Hepatocyte (in vitro differentiated cells): Measurements from ENCODE around the gene WBP4. TPM values are rescaled to one million over a fixed set of nuclear protein-coding genes. Genes with fewer than 3 reads are reported as not detected.
"Not testable (repeated sequence)": the region's sequence is repeated elsewhere in the genome, so short reads cannot be mapped to it uniquely, and the experiment has no call there.

Source experiments
- DNase-seq: peaks from one replicate; pipeline ENCODE4 v3.0.0-alpha.2; 2016; ENCODE audit warnings: low spot score
- H2AFZ ChIP-seq: fragments of 200-600 bp; sonication (generic); 2 replicates; pipeline ENCODE4 v1.6.0; 2016; ENCODE audit warnings: antibody characterized with exemption, mild to moderate bottlenecking
- H3K27ac ChIP-seq: fragments of 200-600 bp; sonication (generic); 2 replicates; pipeline ENCODE4 v1.5.1; 2016; ENCODE audit warnings: mild to moderate bottlenecking
- H3K27me3 ChIP-seq: fragments of 200-600 bp; sonication (generic); 2 replicates; pipeline ENCODE4 v1.6.1; 2016
- H3K36me3 ChIP-seq: fragments of 200-600 bp; sonication (generic); replicated peaks from 2 replicates; pipeline ENCODE4 v1.5.1; 2016; ENCODE audit warnings: low read depth; ENCODE audit not compliant: insufficient read depth
- H3K4me1 ChIP-seq: fragments of 200-600 bp; sonication (generic); 2 replicates; pipeline ENCODE4 v1.5.1; 2016; ENCODE audit warnings: mild to moderate bottlenecking, moderate library complexity; ENCODE audit not compliant: insufficient read depth
- H3K4me2 ChIP-seq: fragments of 200-600 bp; sonication (generic); 2 replicates; pipeline ENCODE4 v1.6.0; 2016
- H3K4me3 ChIP-seq: fragments of 200-600 bp; sonication (generic); 2 replicates; pipeline ENCODE4 v1.5.1; 2016; ENCODE audit warnings: mild to moderate bottlenecking
- H3K79me2 ChIP-seq: fragments of 200-600 bp; sonication (generic); 2 replicates; pipeline ENCODE4 v1.6.0; 2017; ENCODE audit warnings: mild to moderate bottlenecking
- H3K9me2 ChIP-seq: fragments of 200-600 bp; sonication (generic); replicated peaks from 2 replicates; pipeline ENCODE4 v1.6.0; 2017; ENCODE audit warnings: mild to moderate bottlenecking; ENCODE audit not compliant: insufficient read depth
- H3K9me3 ChIP-seq: fragments of 200-600 bp; sonication (generic); 2 replicates; pipeline ENCODE4 v1.5.1; 2016; ENCODE audit warnings: low read depth, mild to moderate bottlenecking
- H4K20me1 ChIP-seq: fragments of 200-600 bp; sonication (generic); 2 replicates; pipeline ENCODE4 v1.6.0; 2016; ENCODE audit warnings: mild to moderate bottlenecking; ENCODE audit not compliant: insufficient read depth, poor library complexity, severe bottlenecking
- EZH2 ChIP-seq: fragments of 200-600 bp; sonication (generic); IDR thresholded peaks from 2 replicates; pipeline ENCODE4 v1.6.1; 2016; ENCODE audit warnings: antibody characterized with exemption, mild to moderate bottlenecking, borderline replicate concordance
- EZH2phosphoT487 ChIP-seq: fragments of 200-600 bp; sonication (generic); IDR thresholded peaks from one replicate; pipeline ENCODE4 v1.6.1; 2018; ENCODE audit warnings: antibody characterized with exemption, mild to moderate bottlenecking, low read depth, moderate library complexity; ENCODE audit not compliant: unreplicated experiment, severe bottlenecking
- WGBS: methylation state at CpG from one replicate; pipeline ENCODE4 v1.1.6; 2016; ENCODE audit warnings: low lambda C conversion rate; ENCODE audit errors: missing lambda C conversion rate; 5-methylcytosine and 5-hydroxymethylcytosine counted together
- polyA plus RNA-seq: library from polyadenylated mRNA; unstranded; fragments of >200 nt; fragmentation: Nextera tagmentation; extraction: Ambion mirVana; gene quantifications from 2 replicates; pipeline ENCODE4 v1.2.1, GENCODE V29; 2016
- total RNA-seq: library from RNA; depleted of rRNA; stranded (reverse); fragments of >200 nt; gene quantifications from 2 replicates; pipeline ENCODE4 v1.2.3, GENCODE V29; 2014
- TF ChIP-seq, protein P1 (sequence below): fragments of 200-600 bp; sonication (generic); IDR thresholded peaks from 2 replicates; pipeline ENCODE4 v1.5.1; 2016; ENCODE audit warnings: antibody characterized with exemption, mild to moderate bottlenecking; ENCODE audit not compliant: poor library complexity

Gene WBP4
- total and polyA plus RNA-seq, 2 experiments from 2014 or later: 6.1 to 8.4 TPM

DNA sequence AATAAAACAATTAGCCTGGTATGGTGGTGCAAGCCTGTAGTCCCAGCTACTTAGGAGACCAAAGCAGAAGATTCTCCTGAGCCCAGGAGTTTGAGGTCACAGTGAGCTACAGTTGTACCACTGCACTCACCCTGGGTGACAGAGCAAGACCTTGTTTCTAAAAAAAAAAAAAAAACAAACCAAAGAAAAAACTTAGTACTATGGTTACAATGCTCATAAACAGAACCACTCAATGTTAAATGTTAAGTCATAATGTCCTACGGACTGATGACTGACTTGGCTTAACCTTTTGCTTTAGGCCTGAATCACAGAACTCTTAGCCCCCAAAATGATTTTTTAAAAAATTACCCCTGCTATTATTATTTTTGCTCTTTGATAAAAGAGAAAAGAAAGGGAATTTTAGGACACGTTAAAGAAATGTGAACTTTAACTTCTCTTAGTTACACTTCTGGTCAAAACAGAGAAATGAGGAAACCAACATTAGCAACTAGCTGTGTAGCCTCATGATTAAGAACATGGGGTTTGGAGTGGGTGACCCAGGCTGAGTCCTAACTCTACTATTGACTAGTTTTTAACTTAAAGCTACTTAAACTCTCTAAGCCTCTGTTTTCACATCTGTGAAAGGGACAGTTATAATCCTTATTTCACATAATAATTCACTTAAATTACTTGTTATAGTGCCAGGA lies 28.5 kb upstream of the WBP4 start:
- H3K9me3 ChIP-seq: no peaks in the 10 kb centered on the region
- H3K79me2 ChIP-seq: peaks cover 98% of the 10 kb centered on the region
- TF ChIP-seq, protein P1, sequence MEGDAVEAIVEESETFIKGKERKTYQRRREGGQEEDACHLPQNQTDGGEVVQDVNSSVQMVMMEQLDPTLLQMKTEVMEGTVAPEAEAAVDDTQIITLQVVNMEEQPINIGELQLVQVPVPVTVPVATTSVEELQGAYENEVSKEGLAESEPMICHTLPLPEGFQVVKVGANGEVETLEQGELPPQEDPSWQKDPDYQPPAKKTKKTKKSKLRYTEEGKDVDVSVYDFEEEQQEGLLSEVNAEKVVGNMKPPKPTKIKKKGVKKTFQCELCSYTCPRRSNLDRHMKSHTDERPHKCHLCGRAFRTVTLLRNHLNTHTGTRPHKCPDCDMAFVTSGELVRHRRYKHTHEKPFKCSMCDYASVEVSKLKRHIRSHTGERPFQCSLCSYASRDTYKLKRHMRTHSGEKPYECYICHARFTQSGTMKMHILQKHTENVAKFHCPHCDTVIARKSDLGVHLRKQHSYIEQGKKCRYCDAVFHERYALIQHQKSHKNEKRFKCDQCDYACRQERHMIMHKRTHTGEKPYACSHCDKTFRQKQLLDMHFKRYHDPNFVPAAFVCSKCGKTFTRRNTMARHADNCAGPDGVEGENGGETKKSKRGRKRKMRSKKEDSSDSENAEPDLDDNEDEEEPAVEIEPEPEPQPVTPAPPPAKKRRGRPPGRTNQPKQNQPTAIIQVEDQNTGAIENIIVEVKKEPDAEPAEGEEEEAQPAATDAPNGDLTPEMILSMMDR: no peak
- TF ChIP-seq EZH2 (no peak), EZH2phosphoT487 (no peak)
- H3K4me2 ChIP-seq: no peak overlapping the region
- H3K27me3 ChIP-seq: no peaks in the 10 kb centered on the region
- no peak overlapping the region for H3K27ac ChIP-seq
- no peak for DNase-seq
- H3K9me2 ChIP-seq: no peaks in the 10 kb centered on the region
- no peaks in the 10 kb centered on the region for H3K4me1 ChIP-seq
- H3K4me3 ChIP-seq: no peak overlapping the region
- 93% methylated on average over 2 of the region's 2 CpGs for WGBS
- peaks cover 23% of the 10 kb centered on the region for H4K20me1 ChIP-seq
- H3K36me3 ChIP-seq: no peaks in the 10 kb centered on the region
- no peak overlapping the region for H2AFZ ChIP-seq

DNA sequence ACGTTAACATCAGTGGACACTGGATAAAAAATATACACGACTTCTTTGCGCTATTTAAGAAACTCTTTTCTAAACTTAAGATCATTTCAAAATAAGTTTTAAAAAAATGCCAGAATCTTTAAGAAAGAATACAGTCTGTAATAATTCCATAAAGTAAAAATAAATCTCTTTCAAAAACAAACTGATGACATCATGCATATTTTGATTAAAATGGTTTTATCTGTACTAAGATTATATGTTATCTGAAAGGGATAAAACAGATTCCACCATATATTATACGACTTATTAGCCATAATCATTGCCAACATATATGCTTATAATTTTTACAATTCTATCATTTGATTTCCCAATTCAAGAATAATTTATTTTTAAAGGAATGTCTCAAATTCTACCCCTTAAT lies 26.9 kb upstream of the WBP4 start:
- Histone ChIP-seq H3K79me2 (peaks cover 98% of the 10 kb centered on the region), H3K27me3 (no peaks in the 10 kb centered on the region), H4K20me1 (peaks cover 24% of the 10 kb centered on the region)

DNA sequence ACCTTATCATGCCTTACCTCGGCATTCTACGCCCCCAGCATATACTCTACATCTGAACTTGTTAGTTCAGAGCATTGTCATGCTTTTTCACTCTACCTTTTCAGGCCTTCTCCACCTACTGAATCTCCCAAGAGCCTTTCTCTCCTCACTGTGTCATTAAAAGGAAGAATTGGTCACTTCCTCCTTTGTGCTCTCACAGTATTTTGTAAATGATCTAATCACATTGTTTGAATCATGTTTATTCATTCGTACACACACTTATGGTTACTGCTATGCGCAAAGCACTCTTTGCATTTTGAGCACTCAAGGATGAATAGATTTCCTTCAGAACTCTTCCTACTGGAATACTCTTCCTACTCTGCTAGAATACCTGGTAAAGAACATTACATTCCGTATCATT lies 26.4 kb upstream of the WBP4 start:
- Histone ChIP-seq H4K20me1 (peaks cover 24% of the 10 kb centered on the region), H3K4me1 (no peaks in the 10 kb centered on the region), H3K36me3 (no peaks in the 10 kb centered on the region), H3K4me3 (no peak overlapping the region), H3K9me3 (no peaks in the 10 kb centered on the region), H3K27me3 (no peaks in the 10 kb centered on the region), H3K79me2 (peaks cover 98% of the 10 kb centered on the region), H3K4me2 (no peak overlapping the region), H3K27ac (no peak overlapping the region), H2AFZ (no peak overlapping the region), H3K9me2 (no peaks in the 10 kb centered on the region)
- WGBS: 92% methylated on average over 5 of the region's 5 CpGs
- TF ChIP-seq EZH2: no peak
- TF ChIP-seq, protein P1: no peak
- no peak for TF ChIP-seq EZH2phosphoT487
- DNase-seq: no peak

More for the DNA sequence above, 26.9 kb upstream of the WBP4 start:
- Histone ChIP-seq H3K4me2 (no peak overlapping the region), H3K4me3 (no peak overlapping the region), H2AFZ (no peak overlapping the region), H3K9me3 (no peaks in the 10 kb centered on the region), H3K27ac (no peak overlapping the region), H3K4me1 (no peaks in the 10 kb centered on the region), H3K36me3 (no peaks in the 10 kb centered on the region), H3K9me2 (no peaks in the 10 kb centered on the region)
- TF ChIP-seq, protein P1: no peak
- TF ChIP-seq EZH2: no peak
- TF ChIP-seq EZH2phosphoT487: no peak
- no peak for DNase-seq
- WGBS: 94% methylated on average over 4 of the region's 4 CpGs

DNA sequence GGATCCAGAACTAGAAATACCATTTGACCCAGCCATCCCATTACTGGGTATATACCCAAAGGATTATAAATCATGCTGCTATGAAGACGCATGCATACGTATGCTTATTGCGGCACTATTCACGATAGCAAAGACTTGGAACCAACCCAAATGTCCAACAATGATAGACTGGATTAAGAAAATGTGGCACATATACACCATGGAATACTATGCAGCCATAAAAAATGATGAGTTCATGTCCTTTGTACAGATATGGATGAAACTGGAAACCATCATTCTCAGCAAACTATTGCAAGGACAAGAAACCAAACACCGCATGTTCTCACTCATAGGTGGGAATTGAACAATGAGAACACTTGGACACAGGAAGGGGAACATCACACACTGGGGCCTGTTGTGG lies 24.8 kb upstream of the WBP4 start:
- not testable (repeated sequence) for H3K36me3 ChIP-seq, H3K9me3 ChIP-seq, H3K4me1 ChIP-seq, H3K9me2 ChIP-seq, H2AFZ ChIP-seq, H3K27me3 ChIP-seq, DNase-seq, H3K4me3 ChIP-seq, H3K4me2 ChIP-seq, H3K27ac ChIP-seq
- peaks cover 96% of the 10 kb centered on the region for H3K79me2 ChIP-seq
- WGBS: 95% methylated on average over 5 of the region's 5 CpGs
- H4K20me1 ChIP-seq: peaks cover 24% of the 10 kb centered on the region
